ENCODE results near the gene ZC3H7A.
"Not testable (repeated sequence)": the region's sequence is repeated elsewhere in the genome, so short reads cannot be mapped to it uniquely, and the experiment has no call there.

Gene ZC3H7A

GRCh38 chr16:11806721-11807120 is 9.7 kb upstream of the ZC3H7A start:
- DNase-seq, result no peak
- in situ Hi-C loops (cut with HindIII; ENCODE audit: low pct_ligation_motif_present, low pct_unique_long_range_greater_than_20kb, low sequenced_read_pairs), result no loop called here

- in situ Hi-C loops (cut with HindIII; ENCODE audit: low pct_ligation_motif_present, low pct_unique_long_range_greater_than_20kb, low sequenced_read_pairs), result no loop called here
- no peak for DNase-seq
Observed at GRCh38 chr16:11805556-11805955, 8.5 kb upstream of the ZC3H7A start.

GRCh38 chr16:11801481-11802021 is 4.5 kb upstream of the ZC3H7A start:
- in situ Hi-C loops (cut with HindIII; ENCODE audit: low pct_ligation_motif_present, low pct_unique_long_range_greater_than_20kb, low sequenced_read_pairs), result no loop called here
- DNase-seq, result no peak

- no peak for DNase-seq
- in situ Hi-C loops (cut with HindIII; ENCODE audit: low pct_ligation_motif_present, low pct_unique_long_range_greater_than_20kb, low sequenced_read_pairs), result no loop called here
Observed at GRCh38 chr16:11800382-11800718, 3.3 kb upstream of the ZC3H7A start.

- in situ Hi-C loops (cut with HindIII; ENCODE audit: low pct_ligation_motif_present, low pct_unique_long_range_greater_than_20kb, low sequenced_read_pairs), result no loop called here
- DNase-seq, result no peak
Observed at GRCh38 chr16:11799509-11800381, 2.7 kb upstream of the ZC3H7A start.

DNA sequence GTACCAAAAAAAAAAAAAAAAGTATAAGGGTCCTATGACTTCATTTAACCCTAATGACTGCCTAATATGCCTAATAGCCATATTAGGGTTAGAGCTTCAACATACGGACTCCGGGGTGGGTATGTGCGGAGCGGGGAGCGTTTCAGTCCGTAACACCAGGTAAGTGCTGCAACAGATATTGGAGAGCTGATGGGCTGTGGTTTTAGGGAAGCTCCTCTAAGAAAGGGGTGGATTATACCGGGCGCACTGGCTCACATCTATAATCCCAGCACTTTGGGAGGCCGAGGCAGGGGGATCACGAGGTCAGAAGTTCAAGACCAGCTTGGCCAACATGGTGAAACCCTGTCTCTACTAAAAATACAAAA is 1.9 kb upstream of the ZC3H7A start:
- DNase-seq, result no peak
- in situ Hi-C loops (cut with HindIII; ENCODE audit: low pct_ligation_motif_present, low pct_unique_long_range_greater_than_20kb, low sequenced_read_pairs), result no loop called here

GRCh38 chr16:11797957-11798299 is 870 bp upstream of the ZC3H7A start:
- peak; percentile 27 for DNase-seq
- in situ Hi-C loops (cut with HindIII; ENCODE audit: low pct_ligation_motif_present, low pct_unique_long_range_greater_than_20kb, low sequenced_read_pairs), result no loop called here

DNA sequence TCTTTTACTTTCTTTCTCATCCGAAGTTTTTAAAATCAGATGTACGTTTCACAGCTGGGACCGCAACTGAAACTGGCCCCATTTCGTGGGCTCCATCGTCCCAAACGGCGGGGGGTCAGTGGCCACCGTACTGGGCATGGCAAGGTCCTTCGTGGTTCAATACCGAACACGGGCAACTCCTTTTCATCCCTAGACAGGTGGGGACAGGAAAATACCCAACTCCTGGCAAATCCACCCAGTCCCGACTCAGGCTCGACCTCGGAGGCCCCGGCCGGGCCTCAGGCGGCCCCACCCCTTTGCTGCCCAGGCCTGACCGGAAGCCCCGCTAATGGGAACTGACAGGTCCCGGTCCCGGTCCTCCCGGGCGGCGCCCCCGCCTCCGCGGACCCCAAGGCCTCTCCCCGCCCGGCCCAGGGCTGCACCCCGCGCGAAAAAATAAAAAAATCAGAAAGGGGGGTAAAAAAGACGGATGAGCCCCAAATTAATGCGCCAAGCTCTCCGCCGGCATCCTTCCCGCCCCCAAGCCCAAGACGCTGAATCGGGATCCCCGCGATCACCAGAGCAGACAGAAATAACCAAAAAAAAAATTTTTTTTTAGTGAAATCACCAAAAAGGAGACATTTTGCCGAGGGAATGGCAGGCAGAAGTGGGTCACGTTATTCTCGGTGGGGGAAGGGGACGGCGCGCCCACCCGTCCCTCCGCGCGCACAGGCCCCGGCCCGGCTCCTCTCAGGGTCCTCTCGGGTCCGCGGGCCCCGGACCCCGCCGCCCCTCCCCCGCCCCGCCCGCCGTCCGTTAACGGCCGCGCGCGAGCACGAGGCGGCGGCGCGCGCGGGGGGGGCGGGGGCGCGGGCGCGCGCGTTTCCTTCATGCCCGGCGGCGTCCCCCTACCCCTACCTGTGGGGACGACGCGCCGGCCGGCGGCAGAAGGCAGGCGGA is 562 bp downstream of the ZC3H7A start:
- DNase-seq, result peak; percentile 69
- in situ Hi-C loops (cut with HindIII; ENCODE audit: low pct_ligation_motif_present, low pct_unique_long_range_greater_than_20kb, low sequenced_read_pairs), result no loop called here

DNA sequence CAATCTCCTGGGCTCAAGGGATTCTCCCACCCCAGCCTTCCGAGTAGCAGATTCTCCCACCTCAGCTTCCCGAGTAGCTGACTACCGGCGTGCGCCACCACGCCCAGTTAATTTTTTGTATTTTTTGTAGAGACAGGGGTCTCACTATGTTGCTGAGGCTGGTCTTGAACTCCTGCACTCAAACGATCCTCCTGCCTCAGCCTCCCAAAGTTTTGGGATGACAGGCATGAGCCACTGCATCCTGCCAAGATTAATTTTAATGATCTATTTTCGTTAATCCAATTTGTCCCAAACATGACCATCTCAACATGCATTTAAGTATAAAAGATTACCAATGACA is 1.2 kb downstream of the ZC3H7A start:
- no peak for DNase-seq
- in situ Hi-C loops (cut with HindIII; ENCODE audit: low pct_ligation_motif_present, low pct_unique_long_range_greater_than_20kb, low sequenced_read_pairs), result no loop called here

DNA sequence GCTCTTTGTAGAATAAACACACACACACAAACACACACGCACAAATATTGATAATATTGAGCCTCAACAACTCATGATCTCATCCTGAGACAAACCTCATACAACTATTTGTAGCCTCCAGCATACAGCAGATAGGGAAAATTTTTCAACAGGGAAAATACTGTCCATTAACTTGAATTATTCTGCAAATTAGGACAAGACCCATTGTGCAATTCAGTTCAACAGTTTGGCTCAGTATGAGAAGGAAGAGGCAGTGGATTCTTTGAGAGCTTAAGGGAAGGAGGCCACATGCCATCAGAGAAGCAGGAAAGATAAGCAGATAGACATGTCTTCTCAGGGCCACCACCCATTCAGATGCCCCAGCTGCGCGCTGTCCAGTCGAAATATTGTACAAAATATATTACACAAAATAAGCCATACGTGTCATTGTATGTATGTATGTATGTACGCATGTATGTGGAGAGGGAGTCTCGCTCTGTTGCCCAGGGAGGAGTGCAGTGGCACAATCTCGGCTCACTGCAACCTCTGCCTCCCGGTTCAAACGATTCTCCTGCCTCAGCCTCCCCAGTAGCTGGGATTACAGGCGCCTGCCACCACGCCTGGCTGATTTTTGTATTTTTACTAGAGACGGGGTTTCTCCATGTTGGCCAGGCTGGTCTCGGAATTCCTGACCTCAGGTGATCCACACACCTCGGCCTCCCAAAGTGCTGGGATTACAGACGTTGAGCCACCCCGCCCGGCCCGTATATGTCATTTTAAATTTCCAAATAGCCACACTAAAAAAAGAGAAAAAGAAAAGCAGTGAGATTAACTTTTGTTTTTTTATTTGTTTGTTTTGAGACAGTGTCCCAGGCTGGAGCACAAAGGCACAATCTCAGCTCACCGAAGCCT is 1.8 kb downstream of the ZC3H7A start:
- in situ Hi-C loops (cut with HindIII; ENCODE audit: low pct_ligation_motif_present, low pct_unique_long_range_greater_than_20kb, low sequenced_read_pairs), result no loop called here
- DNase-seq, result no peak

DNA sequence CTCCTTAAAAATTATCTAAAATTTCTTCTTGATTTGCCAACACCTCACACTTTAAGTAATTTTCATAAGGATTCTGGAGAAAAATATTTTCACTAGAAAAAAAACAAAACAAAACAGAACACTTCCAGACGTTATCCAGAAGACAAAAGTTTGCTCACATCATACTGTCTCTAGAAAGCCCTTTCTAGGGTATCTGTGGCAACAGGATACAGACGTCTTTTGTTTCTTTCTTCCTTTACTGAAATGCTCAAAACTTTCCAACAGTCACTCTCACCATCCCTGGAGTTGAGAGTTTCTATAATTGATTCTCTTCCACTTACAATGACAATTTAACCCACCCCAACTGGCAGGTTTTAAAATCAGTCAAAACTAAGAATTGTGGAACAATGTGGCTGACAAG is 2.6 kb downstream of the ZC3H7A start:
- DNase-seq, result no peak
- in situ Hi-C loops (cut with HindIII; ENCODE audit: low pct_ligation_motif_present, low pct_unique_long_range_greater_than_20kb, low sequenced_read_pairs), result no loop called here

- in situ Hi-C loops (cut with HindIII; ENCODE audit: low pct_ligation_motif_present, low pct_unique_long_range_greater_than_20kb, low sequenced_read_pairs), result no loop called here
- no peak for DNase-seq
Observed at GRCh38 chr16:11793840-11794239, 3.2 kb downstream of the ZC3H7A start.

GRCh38 chr16:11792410-11793241 is 4.4 kb downstream of the ZC3H7A start:
- in situ Hi-C loops (cut with HindIII; ENCODE audit: low pct_ligation_motif_present, low pct_unique_long_range_greater_than_20kb, low sequenced_read_pairs), result no loop called here
- DNase-seq, result no peak

GRCh38 chr16:11791144-11791828 is 5.8 kb downstream of the ZC3H7A start:
- in situ Hi-C loops (cut with HindIII; ENCODE audit: low pct_ligation_motif_present, low pct_unique_long_range_greater_than_20kb, low sequenced_read_pairs), result no loop called here
- no peak for DNase-seq

DNA sequence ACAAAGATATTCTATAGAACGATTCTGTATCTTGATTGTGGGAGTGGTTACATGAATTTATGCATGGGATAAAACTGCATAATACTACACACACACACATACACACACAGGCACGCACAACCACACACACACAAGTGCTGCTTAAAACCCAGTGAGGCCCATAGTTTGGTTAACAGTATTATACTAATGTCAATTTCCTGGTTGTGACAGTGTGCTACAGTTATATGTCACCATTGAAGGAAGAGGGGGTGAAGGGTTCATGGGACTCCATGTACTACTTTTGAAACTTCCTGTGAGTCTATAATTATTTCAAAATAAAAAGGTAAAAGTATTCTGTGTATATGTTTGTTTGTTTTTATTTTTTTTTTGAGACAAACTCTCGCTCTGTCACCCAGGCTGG is 8.1 kb downstream of the ZC3H7A start:
- in situ Hi-C loops (cut with HindIII; ENCODE audit: low pct_ligation_motif_present, low pct_unique_long_range_greater_than_20kb, low sequenced_read_pairs), result no loop called here

DNA sequence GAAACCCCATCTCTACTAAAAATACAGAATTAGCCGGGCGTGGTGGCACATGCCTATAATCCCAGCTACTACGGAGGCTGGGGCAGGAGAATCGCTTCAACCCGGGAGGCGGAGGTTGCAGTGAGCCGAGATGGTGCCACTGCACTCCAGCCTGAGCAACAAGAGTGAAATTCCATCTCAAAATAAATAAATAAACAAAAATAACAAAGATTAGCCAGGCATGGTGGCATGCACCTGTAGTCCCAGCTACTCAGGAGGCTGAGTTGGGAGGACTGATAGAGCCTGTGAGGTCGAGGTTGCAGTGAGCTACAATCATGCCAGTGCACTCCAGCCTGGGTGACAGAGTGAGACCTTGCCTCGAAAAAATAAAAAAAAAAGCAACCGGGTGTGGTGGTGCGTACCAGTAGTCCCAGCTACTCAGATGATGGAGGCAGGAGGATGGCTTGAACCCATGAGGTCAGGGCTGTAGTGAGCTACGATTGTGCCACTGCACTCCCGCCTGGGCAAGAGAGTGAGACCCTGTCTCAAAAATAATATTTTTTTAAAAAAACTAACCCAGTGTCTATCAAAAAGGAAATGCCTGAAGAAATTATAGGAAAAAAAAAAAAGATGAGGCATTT is 12.0 kb downstream of the ZC3H7A start:
- DNase-seq; in situ Hi-C loops (cut with HindIII; ENCODE audit: low pct_ligation_motif_present, low pct_unique_long_range_greater_than_20kb, low sequenced_read_pairs): not testable (repeated sequence)

More for the DNA sequence above, 8.1 kb downstream of the ZC3H7A start:
- DNase-seq, result no peak

DNA sequence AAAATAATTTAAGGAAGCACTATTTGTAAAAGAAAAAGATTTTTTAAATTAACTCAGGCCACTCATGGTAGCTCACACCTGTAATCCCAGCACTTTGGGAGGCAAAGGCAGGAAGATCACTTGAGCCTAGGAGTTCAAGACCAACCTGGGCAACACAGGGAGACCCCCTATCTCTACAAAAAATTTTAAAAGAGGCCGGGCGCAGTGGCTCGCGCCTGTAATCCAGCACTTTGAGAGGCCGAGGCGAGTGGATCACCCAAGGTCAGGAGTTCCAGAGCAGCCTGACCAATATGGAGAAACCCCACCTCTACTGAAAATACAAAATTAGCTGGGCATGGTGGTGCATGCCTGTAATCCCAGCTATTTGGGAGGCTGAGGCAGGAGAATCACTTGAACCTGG is 12.7 kb downstream of the ZC3H7A start:
- in situ Hi-C loops (cut with HindIII; ENCODE audit: low pct_ligation_motif_present, low pct_unique_long_range_greater_than_20kb, low sequenced_read_pairs); DNase-seq: not testable (repeated sequence)
